GM03348 (cell line): Measurements from ENCODE around the gene REV3L.
"Not testable (repeated sequence)": the region's sequence is repeated elsewhere in the genome, so short reads cannot be mapped to it uniquely, and the experiment has no call there.

Source experiments
- DNase-seq: peaks from one replicate; pipeline ENCODE4 v3.0.0; 2012; ENCODE audit warnings: low spot score

The REV3L gene

DNA sequence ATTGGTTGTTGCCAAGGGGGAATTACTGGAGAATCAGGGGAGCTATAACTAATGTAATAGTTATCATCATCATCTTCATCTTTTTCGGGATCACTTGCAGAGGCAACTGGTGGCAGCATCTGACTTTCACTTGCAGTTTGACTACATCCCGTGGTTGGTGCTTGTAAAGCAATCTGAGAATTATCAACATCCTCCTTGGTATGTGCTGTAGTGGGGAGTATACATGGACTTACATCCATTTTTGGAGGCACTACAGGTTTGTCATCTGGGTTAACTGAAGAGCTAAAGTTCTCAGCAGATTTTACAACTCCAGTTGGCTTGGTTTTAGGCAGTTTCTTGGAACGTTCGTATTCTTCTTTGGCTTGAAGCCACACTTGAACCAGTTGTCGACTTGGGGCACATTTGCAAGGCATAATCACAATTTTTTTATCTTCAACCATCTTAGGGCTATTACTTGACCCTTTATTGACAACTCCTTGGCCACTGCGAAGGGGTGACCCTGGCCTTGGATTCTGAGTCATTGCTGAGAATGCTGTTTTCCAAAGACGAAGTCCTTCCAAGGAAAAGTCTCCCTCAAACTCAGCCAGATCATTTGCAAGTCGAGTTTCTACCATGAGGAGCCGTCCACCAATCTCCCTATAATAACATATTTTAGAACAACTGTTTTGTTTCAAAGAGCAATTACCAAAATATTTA, 115.5 kb downstream of the REV3L start:
- DNase-seq: no peak

DNA sequence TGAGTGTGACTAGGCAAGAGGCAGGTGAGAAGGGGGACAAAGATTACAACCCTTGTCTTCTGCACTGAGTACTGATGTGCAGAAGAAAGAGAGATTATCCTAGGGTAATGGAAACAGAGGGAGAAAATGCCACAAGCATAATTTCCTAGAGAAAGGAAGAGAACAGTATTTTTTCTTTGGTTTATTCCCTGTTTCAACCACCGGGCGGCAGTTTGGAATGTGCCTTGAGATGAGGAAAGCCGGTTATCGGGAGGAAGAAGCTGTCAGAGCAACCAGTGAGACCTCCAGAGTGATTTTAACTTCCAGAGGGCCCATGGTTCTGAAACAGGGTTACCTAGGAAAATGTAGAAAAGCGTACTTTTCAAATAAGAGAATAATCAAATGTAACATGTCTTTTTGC, 121.4 kb downstream of the REV3L start:
- peak; percentile 18 for DNase-seq

DNA sequence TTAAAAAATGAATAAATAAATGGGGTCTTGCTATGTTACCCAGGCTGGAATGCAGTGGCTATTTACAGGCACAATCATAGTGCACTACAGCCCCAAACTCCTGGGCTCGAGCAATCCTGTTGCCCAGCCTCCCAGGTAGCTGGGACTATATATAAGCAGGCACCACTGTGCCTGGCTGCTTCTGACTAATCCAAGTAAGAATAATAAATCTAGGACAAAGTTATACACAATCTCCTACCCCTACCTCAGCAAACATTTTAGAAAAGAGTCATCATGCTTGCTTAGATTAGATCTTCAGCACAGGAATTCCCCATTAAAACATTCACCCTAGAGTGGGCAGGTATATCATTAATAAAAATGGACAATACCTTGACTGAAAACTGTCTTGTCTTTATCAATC, 124.6 kb downstream of the REV3L start:
- no peak for DNase-seq

GRCh38 chr6:111357705-111358104, 125.3 kb downstream of the REV3L start:
- no peak for DNase-seq

DNA sequence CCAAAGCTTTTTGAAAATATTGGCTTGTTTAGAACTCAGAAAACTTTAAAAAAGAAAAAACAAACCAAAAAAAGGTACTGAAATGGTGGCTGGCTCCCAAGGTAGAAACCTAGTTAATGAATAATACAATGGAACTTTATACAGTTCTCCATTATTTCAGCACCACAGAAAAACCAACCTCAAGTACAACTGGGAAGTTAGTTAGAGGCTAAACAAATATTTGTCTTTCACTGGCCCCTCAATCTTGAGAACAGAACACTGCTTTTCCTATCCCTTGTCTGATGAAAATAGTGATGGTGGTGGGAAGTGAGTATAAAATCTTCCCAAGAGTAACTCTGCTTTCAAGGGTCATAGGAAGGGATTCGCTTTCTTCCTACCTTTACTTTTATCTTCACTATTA, 126.5 kb downstream of the REV3L start:
- DNase-seq: no peak

GRCh38 chr6:111354758-111355555, 128.1 kb downstream of the REV3L start:
- no peak for DNase-seq

- no peak for DNase-seq
These were observed 129.0 kb downstream of the REV3L start for GRCh38 chr6:111353912-111354462.

GRCh38 chr6:111347589-111347988, 135.4 kb downstream of the REV3L start:
- no peak for DNase-seq

GRCh38 chr6:111342913-111343312, 140.1 kb downstream of the REV3L start:
- no peak for DNase-seq

GRCh38 chr6:111339294-111339693, 143.7 kb downstream of the REV3L start:
- no peak for DNase-seq

DNA sequence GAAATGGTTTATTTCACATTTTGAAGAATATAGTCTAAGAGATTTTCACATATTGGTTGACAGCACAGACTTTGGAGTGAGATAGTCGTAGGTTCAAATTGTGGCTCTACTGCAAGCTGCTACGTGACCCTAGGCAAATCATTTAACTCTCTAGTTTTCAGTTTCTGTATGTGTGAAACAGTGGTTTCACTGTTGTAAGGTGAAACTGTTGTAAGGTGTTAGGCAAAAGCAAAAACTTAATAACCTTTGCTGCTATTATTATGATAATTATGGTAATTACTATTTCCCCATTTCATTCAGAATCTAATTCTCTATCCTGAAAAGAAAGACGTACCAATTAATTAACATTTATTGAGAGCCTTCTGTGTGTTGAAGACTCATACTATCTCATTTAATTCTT, 144.2 kb downstream of the REV3L start:
- DNase-seq: no peak

DNA sequence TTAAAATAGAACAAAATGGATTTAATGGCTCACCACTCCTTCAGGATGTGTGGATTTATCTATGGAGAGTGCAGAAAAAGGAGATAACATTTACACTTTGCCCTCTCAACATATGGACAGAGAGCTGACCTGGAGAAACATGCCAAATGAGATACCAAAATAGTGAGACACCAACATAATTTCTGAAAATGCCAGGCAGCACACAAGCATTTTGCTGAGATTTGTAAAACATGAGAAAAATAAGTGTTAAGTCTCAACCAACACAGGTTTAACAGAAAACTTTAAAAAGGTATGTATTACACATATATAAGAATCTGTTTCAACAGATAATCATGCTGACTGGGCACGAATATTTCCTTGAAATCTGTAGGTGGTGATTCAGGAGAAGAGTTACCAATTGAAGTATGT, 145.2 kb downstream of the REV3L start:
- no peak for DNase-seq

- DNase-seq: no peak
These were observed 153.0 kb downstream of the REV3L start for GRCh38 chr6:111329882-111330633.

DNA sequence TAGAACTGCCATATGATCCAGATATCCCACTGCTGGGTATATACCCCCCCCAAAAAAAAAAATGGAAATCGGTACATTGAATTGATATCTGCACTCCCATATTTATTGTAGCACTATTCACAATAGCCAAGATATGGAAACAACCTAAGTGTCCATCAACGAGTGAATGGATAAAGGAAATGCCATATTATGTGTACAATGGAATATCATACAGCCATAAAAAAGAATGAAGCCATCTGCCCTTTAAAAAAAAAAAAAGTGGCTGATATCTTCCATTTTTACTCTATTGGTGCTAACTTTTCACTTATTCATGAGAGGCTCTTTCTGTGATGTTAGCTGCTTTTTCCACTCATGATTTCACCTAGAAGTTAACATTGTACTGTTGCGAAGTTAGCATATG, 156.5 kb downstream of the REV3L start:
- DNase-seq: no peak

DNA sequence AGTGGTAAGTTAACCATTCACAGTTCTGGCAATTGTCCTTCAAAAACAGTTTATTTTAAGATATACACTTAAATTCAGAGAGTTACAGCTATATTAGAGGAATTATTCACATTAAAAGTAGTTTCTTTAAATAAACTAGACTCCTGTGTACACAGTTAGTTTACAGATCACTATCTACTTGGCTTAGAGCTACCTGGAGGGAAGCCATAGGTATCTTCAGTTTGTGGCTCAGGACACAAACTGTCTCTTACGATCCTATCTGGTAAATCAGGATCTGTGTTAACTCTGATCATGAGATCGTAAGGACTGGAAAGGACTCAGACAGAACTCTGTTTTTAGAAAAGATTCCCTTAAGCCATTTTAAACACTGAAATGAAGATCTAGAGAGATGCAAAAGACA, 160.9 kb downstream of the REV3L start:
- DNase-seq: no peak

- DNase-seq: not testable (repeated sequence)
These were observed 175.1 kb downstream of the REV3L start for GRCh38 chr6:111307950-111308349.

GRCh38 chr6:111307275-111307858, 175.7 kb downstream of the REV3L start:
- DNase-seq: no peak

GRCh38 chr6:111306104-111306888, 176.7 kb downstream of the REV3L start:
- no peak for DNase-seq

DNA sequence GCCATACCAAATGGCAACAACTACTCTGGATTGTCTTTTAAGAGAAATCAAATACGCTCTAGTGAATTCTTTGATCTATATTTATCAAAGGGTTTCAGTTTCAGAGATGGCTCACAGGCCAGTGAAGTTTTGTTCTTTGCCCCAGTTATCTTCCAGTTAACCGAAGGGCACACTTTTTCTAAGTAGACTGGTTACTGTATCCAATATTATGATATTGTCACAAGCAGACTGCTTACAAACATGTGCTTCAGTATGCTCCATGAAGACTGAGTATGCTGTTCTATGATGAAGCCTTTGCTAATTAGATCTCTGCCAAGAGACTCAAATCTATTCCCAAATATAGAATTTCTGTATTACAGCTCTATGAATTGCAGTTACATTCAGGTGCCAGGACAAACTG, 181.1 kb downstream of the REV3L start:
- no peak for DNase-seq

DNA sequence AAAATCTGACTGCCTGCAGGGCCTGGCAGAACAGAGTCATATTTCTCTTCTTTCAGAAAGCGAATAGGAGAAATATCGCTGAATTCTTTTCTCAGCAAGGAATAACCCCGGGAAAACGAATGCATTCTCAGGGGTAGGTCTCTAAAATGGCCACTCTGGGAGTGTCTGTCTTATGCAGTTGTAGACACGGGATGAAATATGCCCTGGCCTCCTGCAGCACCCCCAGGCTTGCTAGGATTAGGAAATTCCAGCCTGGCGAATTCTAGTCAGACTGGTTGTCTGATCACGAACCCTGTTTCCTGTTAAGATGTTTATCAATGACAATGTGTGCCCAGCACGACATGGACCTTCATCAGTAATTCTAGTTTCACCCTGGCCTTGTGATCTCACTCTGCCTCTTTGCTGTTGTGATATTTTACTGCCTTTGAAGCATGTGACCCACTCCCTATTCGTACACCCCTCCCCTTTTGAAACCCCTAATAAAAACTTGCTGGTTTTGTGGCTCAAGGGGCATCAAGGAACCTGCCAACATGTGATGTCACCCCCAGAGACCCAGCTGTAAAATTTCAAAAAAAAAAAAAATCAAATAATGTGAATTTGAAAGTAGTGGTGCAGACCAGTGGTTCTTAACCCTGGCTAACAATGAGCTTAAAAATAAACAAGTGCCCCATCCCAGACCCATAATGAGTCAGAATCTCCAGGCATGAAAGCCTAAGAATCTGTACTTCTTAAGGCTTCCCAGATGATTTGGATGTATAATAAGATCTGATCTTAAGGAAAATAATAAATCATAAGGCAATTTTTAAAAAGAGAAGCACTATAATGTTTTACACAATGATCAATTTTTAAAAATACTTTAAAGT, 181.8 kb downstream of the REV3L start:
- DNase-seq: not testable (repeated sequence)
